HUDEP-2 (cell line): Measurements from ENCODE around the gene CHD3.

ENCODE experiments used
- DNase-seq, 76 experiments: peaks; one replicate each; lab custom pipeline; 2025; ENCODE audit not compliant: unreplicated experiment in 76 of 76; lab: John Stamatoyannopoulos, UW

CHD3 gene

GRCh38 chr17:7893187-7893880, 4.7 kb downstream of the CHD3 start:
- no peak for DNase-seq

GRCh38 chr17:7894226-7894625, 5.6 kb downstream of the CHD3 start:
- no peak for DNase-seq

DNA sequence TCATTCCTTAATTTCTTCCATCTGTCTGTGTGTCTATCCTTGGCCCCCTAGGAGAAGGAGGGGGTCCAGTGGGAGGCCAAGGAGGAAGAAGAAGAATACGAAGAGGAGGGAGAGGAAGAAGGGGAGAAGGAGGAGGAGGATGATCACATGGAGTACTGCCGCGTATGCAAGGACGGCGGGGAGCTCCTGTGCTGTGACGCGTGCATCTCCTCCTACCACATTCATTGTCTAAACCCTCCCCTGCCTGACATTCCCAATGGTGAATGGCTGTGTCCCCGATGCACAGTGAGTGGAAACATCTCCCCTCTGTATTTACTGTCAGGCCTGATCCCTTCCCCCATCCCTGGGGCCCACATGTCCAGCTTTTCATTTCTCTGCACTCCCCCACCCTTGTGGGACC, 6.3 kb downstream of the CHD3 start:
- no peak for DNase-seq

- no peak for DNase-seq
These were observed 8.5 kb downstream of the CHD3 start for GRCh38 chr17:7897090-7897489.

DNA sequence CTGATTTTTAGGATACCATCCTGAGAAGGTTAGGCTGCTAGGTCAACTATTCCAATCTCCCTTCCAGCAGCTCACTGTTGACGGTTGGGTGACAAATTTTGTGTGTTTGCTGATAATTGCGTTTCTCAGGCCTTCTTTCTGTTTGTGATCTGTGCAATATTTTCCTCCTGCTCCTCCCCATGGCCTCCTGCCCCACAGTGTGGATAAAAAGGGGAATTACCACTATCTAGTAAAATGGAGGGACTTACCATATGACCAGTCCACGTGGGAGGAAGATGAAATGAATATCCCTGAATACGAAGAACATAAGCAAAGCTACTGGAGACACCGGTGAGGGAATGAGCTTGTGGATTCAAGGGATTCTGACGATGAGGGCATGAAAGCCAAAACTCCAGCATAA, 9.2 kb downstream of the CHD3 start:
- DNase-seq: peak in 13 of 76 experiments; percentile 4 to 30 (median 18)

DNA sequence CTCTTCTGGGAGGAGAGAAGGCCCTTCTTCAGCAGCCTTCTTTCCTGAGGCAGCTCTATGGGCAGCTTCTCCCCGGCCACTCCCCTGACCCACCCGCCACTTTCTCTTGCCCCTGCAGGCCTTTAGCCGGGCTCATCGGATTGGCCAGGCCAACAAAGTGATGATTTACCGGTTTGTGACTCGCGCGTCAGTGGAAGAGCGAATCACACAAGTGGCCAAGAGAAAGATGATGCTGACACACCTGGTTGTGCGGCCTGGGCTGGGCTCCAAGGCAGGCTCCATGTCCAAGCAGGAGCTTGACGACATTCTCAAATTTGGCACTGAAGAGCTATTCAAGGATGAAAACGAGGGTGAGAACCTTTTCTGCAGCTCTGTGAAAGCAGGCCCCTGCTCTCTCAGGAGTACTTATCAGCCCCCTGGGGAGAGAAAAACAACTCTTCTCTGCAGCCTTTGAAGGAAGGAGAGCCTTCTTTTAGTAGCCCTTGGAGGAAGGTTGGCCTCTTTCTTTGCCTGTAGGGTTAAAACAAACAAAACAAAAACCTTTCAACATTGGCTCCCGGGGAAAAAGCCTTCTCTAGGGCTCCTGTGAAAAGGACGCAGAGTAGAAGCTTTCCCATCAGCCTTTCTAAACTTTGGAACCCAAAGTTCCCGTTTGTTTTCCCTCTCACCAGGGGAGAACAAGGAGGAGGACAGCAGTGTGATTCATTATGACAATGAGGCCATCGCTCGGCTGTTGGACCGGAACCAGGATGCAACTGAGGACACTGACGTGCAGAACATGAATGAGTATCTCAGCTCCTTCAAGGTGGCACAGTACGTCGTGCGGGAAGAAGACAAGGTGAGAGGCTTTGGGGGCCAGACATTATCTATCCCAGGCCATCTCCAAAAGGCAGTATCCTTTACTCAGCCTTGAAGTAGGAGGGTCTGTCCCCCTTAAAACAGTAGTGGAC, 14.8 kb downstream of the CHD3 start:
- no peak for DNase-seq

DNA sequence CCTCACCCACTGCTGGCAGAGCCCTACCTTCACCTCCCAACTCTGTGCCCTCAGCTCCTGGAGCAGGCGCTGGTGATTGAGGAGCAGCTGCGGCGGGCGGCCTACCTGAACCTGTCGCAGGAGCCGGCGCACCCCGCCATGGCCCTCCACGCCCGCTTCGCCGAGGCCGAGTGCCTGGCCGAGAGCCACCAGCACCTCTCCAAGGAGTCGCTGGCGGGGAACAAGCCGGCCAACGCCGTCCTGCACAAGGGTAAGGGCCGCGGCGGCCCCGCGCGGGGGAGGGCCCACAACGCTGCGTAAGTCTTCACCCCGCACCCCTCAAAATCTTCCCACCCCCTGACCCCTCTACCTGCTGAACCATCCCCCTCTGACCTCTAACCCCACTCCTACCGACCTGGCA, 20.5 kb downstream of the CHD3 start:
- no peak for DNase-seq

GRCh38 chr17:7910281-7910680, 21.7 kb downstream of the CHD3 start:
- no peak for DNase-seq

GRCh38 chr17:7910711-7911110, 22.1 kb downstream of the CHD3 start:
- no peak for DNase-seq

DNA sequence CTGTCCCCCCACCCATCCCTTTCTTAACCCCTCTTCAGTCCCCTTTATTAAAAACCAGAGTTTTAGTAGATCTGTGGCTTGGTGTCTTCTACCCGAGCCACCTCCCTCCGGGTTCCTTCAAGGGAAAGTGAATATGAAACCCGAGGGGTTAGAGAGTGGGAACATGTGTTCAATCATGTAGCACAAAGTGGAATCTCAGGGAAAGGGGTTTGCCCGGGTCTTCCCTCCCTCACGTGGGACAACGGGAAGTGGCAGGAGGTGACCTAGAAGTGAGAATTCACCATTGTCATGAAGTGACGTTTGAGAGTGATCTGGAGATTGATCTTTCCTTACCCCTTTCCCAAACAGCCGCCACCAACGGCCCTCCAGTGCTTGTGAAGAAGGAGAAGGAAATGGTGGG, 22.5 kb downstream of the CHD3 start:
- DNase-seq: no peak

- DNase-seq: peak in 53 of 76 experiments; percentile 5 to 82 (median 60)
These were observed 24.4 kb downstream of the CHD3 start for GRCh38 chr17:7912927-7913524.

- peak in 15 of 76 experiments; percentile 22 to 71 (median 42) for DNase-seq
These were observed 26.6 kb downstream of the CHD3 start for GRCh38 chr17:7915179-7915610.

GRCh38 chr17:7915611-7916384, 27.2 kb downstream of the CHD3 start, which contains the start of gene RNF227:
RNF227 (minus strand) TSS chr17:7916289; CDS start chr17:7916195, 94 bp downstream.
- DNase-seq: peak; percentile 57 to 97 (median 93)

DNA sequence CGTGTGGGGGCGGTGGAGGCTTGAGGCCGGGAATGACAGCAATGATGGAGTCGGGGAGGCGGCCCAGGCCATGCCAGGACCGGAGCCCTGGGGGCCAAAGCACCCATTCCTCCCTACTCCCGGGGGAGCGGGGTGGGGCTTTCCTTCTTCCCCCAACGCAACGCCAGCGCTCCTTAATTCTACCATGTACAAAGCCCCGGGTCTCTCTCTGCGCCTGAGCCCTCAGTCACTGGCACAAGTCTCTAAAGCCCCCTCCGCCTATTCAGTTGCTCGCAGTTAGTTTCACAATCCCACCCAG, 27.7 kb downstream of the CHD3 start:
- peak in 1 of 76 experiments; percentile 62 for DNase-seq

GRCh38 chr17:7916808-7917207, 28.2 kb downstream of the CHD3 start:
- peak in 46 of 76 experiments; percentile 5 to 61 (median 26) for DNase-seq

- DNase-seq: no peak
These were observed 33.8 kb downstream of the CHD3 start for GRCh38 chr17:7922269-7922844.

GRCh38 chr17:7922845-7923628, 34.4 kb downstream of the CHD3 start:
- DNase-seq: peak in 12 of 76 experiments; percentile 7 to 61 (median 25)

DNA sequence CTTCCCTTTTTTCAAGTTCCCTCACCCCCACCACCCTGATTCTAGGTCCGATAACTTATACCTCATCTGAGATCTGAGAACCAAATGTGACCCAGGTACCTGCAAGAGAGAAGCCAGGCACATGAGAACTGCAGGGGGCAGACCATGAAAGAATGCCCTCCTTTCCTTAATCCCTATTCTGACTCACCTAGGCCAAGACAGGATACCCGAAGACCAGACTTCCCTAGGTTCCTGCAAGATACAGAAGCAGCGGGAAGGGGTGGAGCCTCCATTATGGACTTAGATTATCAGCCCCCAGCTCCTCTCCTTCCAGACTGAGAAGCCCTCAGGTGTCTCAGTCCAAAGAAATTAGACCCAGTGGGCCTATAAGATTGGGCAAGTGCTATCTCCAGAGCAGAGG, 39.0 kb downstream of the CHD3 start:
- DNase-seq: no peak
